ENCODE measurements around the gene KIAA2012. TPM values are rescaled to one million over a fixed set of nuclear protein-coding genes. Genes with fewer than 3 reads are reported as not detected.
A peak's percentile ranks its signal among the peaks of the same experiment; 100 is the strongest.

The KIAA2012 gene
- 0.08 TPM in 1 of 2 replicates, not detected in the other for total RNA-seq (2014; rRNA removed; shearing (Covaris generic))

- H3K4me1 ChIP-seq, result no peaks in the 10 kb centered on the region
- no peaks in the 10 kb centered on the region for H3K36me3 ChIP-seq
- no peak for DNase-seq
- H3K27ac ChIP-seq, result no peak within 1 kb of the TSS
- H3K9me3 ChIP-seq (replicated peaks), result no peaks in the 10 kb centered on the region
- H3K27me3 ChIP-seq, result no peaks in the 10 kb centered on the region
- no peak within 1 kb of the TSS for H3K4me3 ChIP-seq
These were observed at the start of gene KIAA2012 for GRCh38 chr2:202072737-202073401. Gene KIAA2012 (plus strand): TSS chr2:202073255. CDS start chr2:202073628, 373 bp downstream.

GRCh38 chr2:202023904-202024266 lies 49.2 kb upstream of the KIAA2012 start:
- Histone ChIP-seq H3K4me1 (peaks cover 8% of the 10 kb centered on the region), H3K27me3 (no peaks in the 10 kb centered on the region), H3K27ac (no peak overlapping the region), H3K4me3 (no peak overlapping the region), H3K9me3 (replicated peaks) (no peaks in the 10 kb centered on the region), H3K36me3 (no peaks in the 10 kb centered on the region)
- DNase-seq, result no peak

- no peaks in the 10 kb centered on the region for H3K9me3 ChIP-seq (replicated peaks)
- no peaks in the 10 kb centered on the region for H3K27me3 ChIP-seq
- H3K36me3 ChIP-seq, result no peaks in the 10 kb centered on the region
- no peak for DNase-seq
- no peak overlapping the region for H3K27ac ChIP-seq
- H3K4me1 ChIP-seq, result peaks cover 8% of the 10 kb centered on the region
- H3K4me3 ChIP-seq, result no peak overlapping the region
These were observed 48.2 kb upstream of the KIAA2012 start for GRCh38 chr2:202024871-202025270.

GRCh38 chr2:202025816-202026215 lies 47.2 kb upstream of the KIAA2012 start:
- Histone ChIP-seq H3K9me3 (replicated peaks) (no peaks in the 10 kb centered on the region), H3K4me1 (peaks cover 8% of the 10 kb centered on the region), H3K36me3 (no peaks in the 10 kb centered on the region), H3K27ac (no peak overlapping the region), H3K4me3 (no peak overlapping the region), H3K27me3 (no peaks in the 10 kb centered on the region)
- no peak for DNase-seq

GRCh38 chr2:202026507-202026906 lies 46.5 kb upstream of the KIAA2012 start:
- H3K36me3 ChIP-seq, result no peaks in the 10 kb centered on the region
- H3K4me3 ChIP-seq, result no peak overlapping the region
- no peaks in the 10 kb centered on the region for H3K9me3 ChIP-seq (replicated peaks)
- H3K4me1 ChIP-seq, result peaks cover 8% of the 10 kb centered on the region
- H3K27ac ChIP-seq, result no peak overlapping the region
- no peaks in the 10 kb centered on the region for H3K27me3 ChIP-seq
- no peak for DNase-seq

- DNase-seq, result no peak
- Histone ChIP-seq H3K4me3 (no peak overlapping the region), H3K9me3 (replicated peaks) (no peaks in the 10 kb centered on the region), H3K27ac (no peak overlapping the region), H3K27me3 (no peaks in the 10 kb centered on the region), H3K4me1 (no peaks in the 10 kb centered on the region), H3K36me3 (no peaks in the 10 kb centered on the region)
These were observed 42.4 kb upstream of the KIAA2012 start for GRCh38 chr2:202030691-202031090.

- DNase-seq, result no peak
- Histone ChIP-seq H3K27ac (no peak overlapping the region; the same call in 1 of the 2 replicates), H3K9me3 (replicated peaks) (no peaks in the 10 kb centered on the region), H3K27me3 (no peaks in the 10 kb centered on the region), H3K36me3 (no peaks in the 10 kb centered on the region), H3K4me3 (peak overlapping the region; percentile 76), H3K4me1 (no peaks in the 10 kb centered on the region)
These were observed 41.7 kb upstream of the KIAA2012 start for GRCh38 chr2:202031246-202031951.

GRCh38 chr2:202032846-202033316 lies 40.2 kb upstream of the KIAA2012 start:
- H3K4me1 ChIP-seq, result no peaks in the 10 kb centered on the region
- no peaks in the 10 kb centered on the region for H3K9me3 ChIP-seq (replicated peaks)
- peak; percentile 76 to 77 for DNase-seq
- no peaks in the 10 kb centered on the region for H3K27me3 ChIP-seq
- H3K27ac ChIP-seq, result peak overlapping the region; percentile 81
- H3K36me3 ChIP-seq, result no peaks in the 10 kb centered on the region
- H3K4me3 ChIP-seq, result peak overlapping the region; percentile 76

- H3K9me3 ChIP-seq (replicated peaks), result no peaks in the 10 kb centered on the region
- no peaks in the 10 kb centered on the region for H3K36me3 ChIP-seq
- H3K27ac ChIP-seq, result peak within 1 kb of the TSS; percentile 81
- no peaks in the 10 kb centered on the region for H3K27me3 ChIP-seq
- peak within 1 kb of the TSS; percentile 76 for H3K4me3 ChIP-seq
- DNase-seq, result peak; percentile 90
- no peaks in the 10 kb centered on the region for H3K4me1 ChIP-seq
These were observed 39.5 kb upstream of the KIAA2012 start, which contains the start of gene FZD7 for GRCh38 chr2:202033317-202034248. Gene FZD7 (plus strand): TSS chr2:202033855. CDS start chr2:202034648, 793 bp downstream.

GRCh38 chr2:202034249-202035088 lies 38.6 kb upstream of the KIAA2012 start:
- no peaks in the 10 kb centered on the region for H3K36me3 ChIP-seq
- H3K4me1 ChIP-seq, result peaks cover 6% of the 10 kb centered on the region; the same call in 1 of the 2 replicates
- peak overlapping the region; percentile 76 for H3K4me3 ChIP-seq
- no peaks in the 10 kb centered on the region for H3K9me3 ChIP-seq (replicated peaks)
- no peaks in the 10 kb centered on the region for H3K27me3 ChIP-seq
- peak overlapping the region; percentile 31; the same call in 1 of the 2 replicates for H3K27ac ChIP-seq
- DNase-seq, result peak; percentile 20 to 42

- H3K4me3 ChIP-seq, result peak overlapping the region; percentile 76
- no peak overlapping the region for H3K27ac ChIP-seq
- DNase-seq, result no peak
- H3K4me1 ChIP-seq, result peaks cover 7% of the 10 kb centered on the region; the same call in 1 of the 2 replicates
- no peaks in the 10 kb centered on the region for H3K36me3 ChIP-seq
- no peaks in the 10 kb centered on the region for H3K27me3 ChIP-seq
- H3K9me3 ChIP-seq (replicated peaks), result no peaks in the 10 kb centered on the region
These were observed 37.7 kb upstream of the KIAA2012 start for GRCh38 chr2:202035089-202035940.

- no peak for DNase-seq
- no peak overlapping the region for H3K27ac ChIP-seq
- H3K4me1 ChIP-seq, result peaks cover 7% of the 10 kb centered on the region; the same call in 1 of the 2 replicates
These were observed 37.1 kb upstream of the KIAA2012 start for GRCh38 chr2:202035941-202036372.

GRCh38 chr2:202036601-202037037 lies 36.4 kb upstream of the KIAA2012 start:
- H3K27me3 ChIP-seq, result no peaks in the 10 kb centered on the region
- no peaks in the 10 kb centered on the region for H3K9me3 ChIP-seq (replicated peaks)
- DNase-seq, result no peak
- no peak overlapping the region for H3K4me3 ChIP-seq
- H3K27ac ChIP-seq, result no peak overlapping the region
- H3K4me1 ChIP-seq, result peaks cover 7% of the 10 kb centered on the region; the same call in 1 of the 2 replicates
- no peaks in the 10 kb centered on the region for H3K36me3 ChIP-seq

More at GRCh38 chr2:202035941-202036372, 37.1 kb upstream of the KIAA2012 start:
- Histone ChIP-seq H3K36me3 (no peaks in the 10 kb centered on the region), H3K27me3 (no peaks in the 10 kb centered on the region), H3K4me3 (no peak overlapping the region), H3K9me3 (replicated peaks) (no peaks in the 10 kb centered on the region)
